ENCODE data around the gene STAT5A.
A peak's percentile ranks its signal among the peaks of the same experiment; 100 is the strongest.
"Not testable (repeated sequence)": the region's sequence is repeated elsewhere in the genome, so short reads cannot be mapped to it uniquely, and the experiment has no call there.

STAT5A gene

DNA sequence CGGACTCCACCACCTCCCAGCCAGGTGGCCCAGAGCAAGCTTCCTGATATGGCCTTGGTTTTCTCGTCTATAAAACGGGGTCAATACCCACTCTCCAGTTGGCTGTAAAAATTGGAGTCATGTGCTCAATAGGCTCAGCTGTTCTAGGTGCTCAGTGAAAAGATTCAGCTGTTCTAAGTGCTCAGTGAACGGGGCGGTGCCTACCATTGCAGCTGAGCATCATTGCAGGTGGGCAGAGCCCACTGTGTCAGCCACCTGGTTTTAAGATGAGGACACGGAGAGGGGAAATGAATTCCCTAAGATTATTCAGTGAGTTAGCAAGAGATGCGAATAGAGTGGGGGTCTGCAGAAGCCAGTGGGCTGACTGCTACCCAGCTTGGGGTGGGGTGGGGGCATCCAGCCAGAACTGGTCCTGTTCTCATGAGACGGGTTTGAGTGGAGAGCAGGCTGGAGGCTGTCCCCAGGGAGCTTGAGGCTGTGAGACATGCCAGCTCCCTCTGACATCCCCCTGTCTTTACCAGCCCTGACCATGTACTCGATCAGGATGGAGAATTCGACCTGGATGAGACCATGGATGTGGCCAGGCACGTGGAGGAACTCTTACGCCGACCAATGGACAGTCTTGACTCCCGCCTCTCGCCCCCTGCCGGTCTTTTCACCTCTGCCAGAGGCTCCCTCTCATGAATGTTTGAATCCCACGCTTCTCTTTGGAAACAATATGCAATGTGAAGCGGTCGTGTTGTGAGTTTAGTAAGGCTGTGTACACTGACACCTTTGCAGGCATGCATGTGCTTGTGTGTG is 21.9 kb downstream of the STAT5A start:
- DNase-seq, result no peak

DNA sequence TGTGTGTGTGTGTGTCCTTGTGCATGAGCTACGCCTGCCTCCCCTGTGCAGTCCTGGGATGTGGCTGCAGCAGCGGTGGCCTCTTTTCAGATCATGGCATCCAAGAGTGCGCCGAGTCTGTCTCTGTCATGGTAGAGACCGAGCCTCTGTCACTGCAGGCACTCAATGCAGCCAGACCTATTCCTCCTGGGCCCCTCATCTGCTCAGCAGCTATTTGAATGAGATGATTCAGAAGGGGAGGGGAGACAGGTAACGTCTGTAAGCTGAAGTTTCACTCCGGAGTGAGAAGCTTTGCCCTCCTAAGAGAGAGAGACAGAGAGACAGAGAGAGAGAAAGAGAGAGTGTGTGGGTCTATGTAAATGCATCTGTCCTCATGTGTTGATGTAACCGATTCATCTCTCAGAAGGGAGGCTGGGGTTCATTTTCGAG is 22.5 kb downstream of the STAT5A start:
- DNase-seq, result no peak

GRCh38 chr17:42311240-42312034 is 23.1 kb downstream of the STAT5A start:
- peak; percentile 35 to 48 for DNase-seq

DNA sequence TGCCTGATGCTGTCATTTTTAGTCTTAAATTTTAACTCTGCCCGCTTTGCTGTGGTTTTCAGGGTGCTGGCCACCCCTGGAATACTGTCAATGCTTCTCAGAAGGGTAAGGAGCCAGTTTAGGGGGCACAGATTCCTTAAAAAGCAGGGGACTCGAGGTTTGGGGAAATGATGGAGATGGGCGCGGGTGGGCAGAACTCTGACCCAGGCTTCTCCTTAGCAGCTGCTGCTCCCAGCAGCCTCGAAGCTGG is 23.7 kb downstream of the STAT5A start:
- DNase-seq, result no peak

GRCh38 chr17:42312285-42313130 is 24.2 kb downstream of the STAT5A start:
- peak; percentile 60 to 79 for DNase-seq

- no peak for DNase-seq
Measured at GRCh38 chr17:42313389-42313772, 25.1 kb downstream of the STAT5A start.

GRCh38 chr17:42313773-42314566 is 25.7 kb downstream of the STAT5A start:
- no peak for DNase-seq

GRCh38 chr17:42315402-42316156 is 27.3 kb downstream of the STAT5A start:
- no peak for DNase-seq

DNA sequence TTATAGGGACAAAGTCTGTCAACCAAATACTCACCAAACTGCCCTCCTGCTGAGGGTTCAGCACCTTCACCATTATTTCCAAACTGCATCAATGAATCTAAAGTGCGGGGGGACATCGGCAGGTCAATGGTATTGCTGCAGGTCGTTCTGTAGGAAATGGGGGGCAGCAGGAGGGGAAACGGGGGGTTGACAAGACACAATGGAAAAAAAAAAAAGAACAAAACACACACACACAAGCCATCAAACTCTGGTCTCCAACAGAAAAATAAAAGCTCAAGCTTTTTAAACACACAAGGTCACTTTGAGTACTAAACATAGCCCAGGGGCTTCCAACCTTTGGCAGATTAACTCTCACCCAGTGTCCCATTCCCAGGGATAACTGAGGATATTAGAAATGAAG is 28.5 kb downstream of the STAT5A start:
- DNase-seq, result no peak

DNA sequence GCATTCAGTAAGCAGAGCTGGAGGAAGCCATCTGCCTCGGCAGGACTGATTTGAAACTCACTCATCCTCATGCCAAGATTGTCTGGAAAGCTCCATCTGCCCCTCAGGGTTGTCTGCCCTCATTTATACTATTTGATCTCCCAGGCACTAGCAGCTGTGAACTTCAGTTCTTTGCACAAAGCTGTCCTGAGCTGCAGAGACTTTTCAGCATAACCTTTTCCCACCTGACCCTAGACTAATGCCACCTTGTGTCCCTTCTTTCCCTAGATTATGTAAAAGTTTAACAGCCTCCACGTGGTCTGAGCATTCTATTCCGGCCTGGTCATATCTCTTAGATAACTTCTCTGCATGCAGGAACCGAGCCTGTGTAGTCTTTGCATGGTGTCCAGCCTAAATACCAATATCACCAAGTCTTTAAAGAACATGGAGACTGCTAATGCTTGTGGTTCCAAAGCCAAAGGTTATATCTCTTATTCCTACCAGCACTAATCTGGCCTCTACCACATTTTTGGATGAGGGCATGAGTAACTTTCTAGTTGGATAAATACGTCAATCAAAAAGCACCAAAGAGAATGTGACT is 29.1 kb downstream of the STAT5A start:
- DNase-seq, result no peak

- not testable (repeated sequence) for DNase-seq
Measured at GRCh38 chr17:42317967-42318366, 29.7 kb downstream of the STAT5A start.

- no peak for DNase-seq
Measured at GRCh38 chr17:42321555-42321954, 33.3 kb downstream of the STAT5A start.

DNA sequence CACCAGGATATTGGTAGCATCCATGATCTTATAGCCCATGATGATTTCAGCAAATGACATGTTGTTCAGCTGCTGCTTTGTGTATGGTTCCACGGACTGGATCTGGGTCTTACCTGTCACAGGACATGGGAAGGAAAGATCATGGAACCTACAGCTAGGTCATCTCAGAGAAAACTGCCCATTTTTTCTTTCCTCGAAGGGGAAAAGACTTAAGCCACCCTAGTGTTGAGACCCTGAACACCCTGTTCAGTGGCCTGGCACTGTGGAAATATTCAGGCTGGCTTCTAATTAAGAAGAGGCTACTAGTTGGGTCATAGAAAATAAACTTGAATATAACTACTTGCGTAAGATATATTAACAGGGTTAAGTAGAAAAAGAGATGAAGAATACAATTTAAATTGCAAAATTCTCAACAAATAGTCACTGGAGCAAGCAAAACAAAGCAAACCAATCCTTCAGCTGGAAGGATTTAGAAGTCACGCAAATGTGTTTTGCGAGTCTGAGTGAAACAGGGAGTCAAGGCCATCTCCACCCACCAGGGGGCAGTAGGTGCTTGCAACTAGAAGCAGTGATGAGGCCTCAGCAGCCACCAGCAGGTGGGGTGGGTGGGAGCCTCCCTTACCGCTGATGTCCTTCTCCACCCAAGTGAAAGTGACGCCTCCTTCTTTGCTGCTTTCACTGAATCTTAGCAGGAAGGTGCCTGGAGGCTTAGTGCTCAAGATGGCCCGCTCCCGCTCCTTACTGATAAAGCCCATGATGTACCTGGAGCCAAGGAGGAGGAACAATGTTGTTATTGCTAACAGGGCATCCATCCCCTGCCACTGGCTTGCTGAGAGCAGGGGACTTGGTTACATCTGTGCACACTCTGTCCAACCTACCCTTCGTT is 34.3 kb downstream of the STAT5A start:
- DNase-seq, result peak; percentile 81 to 87

DNA sequence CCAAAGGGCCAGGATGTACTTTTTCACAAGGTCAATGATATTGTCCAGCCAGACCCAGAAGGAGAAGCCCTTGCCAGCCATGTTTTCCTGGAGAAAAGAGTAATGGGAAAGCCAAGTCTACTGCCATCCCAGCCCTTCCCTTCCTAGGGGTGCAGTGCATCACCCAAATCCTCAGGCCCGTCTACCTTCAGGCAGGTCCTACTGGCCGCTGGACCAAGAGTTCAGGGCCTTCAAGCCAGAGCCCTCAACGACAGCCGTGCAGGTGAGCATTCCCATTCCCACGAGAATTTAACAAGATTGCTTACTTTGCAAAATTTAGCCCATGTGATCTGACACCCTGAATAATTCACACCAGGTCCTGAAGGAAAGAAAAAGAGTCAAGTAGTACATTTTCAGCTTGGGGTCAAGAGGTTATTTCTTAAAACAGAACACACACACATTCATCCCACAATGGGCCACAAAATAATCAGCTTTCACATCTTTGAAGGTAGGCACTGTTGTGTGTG is 35.0 kb downstream of the STAT5A start:
- no peak for DNase-seq

GRCh38 chr17:42325026-42325425 is 36.7 kb downstream of the STAT5A start:
- no peak for DNase-seq

DNA sequence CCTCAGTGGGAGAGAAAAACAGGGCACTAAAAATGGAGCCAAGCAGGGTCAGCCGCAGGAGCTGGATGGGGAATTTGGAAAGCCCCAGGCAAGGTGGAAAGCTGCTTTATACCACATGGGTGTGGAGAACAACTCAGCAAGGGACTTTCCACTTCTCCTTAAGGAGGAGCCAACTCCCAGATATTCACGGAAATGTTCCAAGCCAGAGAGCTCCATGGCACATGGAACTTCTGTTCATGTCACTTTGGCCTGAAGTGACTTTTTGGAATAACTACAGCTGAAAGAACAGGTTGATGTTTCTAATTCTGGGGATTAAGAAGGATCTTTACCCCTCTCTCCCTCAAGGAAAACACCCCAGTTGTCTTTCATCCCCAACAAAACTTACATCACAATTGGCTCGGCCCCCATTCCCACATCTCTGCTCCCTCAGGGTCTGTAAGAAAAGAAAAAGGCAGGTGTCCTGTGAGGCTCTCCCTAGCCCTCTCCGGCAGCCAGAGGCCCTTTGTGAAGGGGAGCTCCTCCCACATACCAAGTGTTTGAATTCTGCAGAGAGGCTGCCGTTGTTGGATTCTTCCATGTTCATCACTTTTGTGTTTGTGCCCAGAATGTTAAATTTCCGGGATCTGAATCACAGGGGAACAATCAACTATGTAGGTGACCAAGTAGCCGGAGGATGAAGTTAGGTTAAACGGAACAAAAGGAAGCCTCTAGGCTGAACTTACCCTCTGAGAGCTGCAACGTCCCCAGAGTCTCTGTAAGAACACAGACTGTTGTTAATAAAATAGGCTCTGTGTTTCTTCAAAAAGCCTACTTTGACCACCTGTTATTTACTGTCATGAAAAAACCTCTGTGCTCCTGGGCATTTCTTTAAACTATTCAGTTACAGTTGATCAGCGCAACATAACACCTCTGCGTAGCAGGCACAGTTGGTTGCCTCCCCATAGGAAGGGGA is 41.0 kb downstream of the STAT5A start:
- no peak for DNase-seq

DNA sequence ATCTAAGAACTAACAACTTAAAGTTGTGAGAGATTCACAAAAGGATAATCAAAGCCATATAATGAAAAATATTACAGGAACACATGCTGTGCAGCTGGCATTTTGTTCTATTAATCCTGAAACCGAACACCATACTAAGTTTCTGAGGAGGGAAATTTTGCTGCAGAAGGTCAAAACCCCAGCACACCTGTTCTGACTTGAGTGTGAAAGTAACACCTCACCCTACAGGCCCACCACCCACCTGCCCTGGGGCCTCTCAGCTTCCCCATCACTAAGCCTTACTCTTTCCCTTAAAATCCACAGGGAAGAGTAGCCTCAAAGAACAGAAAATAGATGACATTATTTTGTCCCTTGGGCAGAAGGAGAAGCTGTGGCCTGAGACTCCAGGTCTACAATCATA is 44.8 kb downstream of the STAT5A start:
- DNase-seq, result no peak

DNA sequence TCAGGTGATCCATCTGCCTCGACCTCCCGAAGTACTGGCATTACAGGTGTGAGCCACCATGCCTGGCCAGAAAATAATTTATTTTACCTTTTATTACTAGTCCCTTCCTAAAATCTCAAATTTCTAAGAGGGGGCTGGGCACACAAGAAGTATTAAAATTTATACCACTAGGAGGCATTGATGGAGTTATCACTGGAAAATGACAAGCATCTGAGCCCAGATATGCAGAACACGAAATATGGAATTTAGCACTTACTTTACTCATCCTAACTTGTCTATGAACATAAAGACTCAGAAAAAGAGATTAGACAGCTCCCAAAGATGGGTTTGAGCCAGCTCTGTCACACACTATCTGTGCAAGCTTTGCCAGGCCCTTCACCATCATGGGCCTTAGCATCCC is 46.4 kb downstream of the STAT5A start:
- DNase-seq, result no peak

GRCh38 chr17:42337442-42337841 is 49.1 kb downstream of the STAT5A start:
- DNase-seq, result no peak

All from hippocampal formation (tissue), 2 donors.